Stimulated activated memory B cell treated with anti-CD40 and anti-IgM and Interleukin-4, amounts not matched to agents 10 μg/mL and 1 μg/mL and 100 μg/mL, for 72 hours (primary cell): ENCODE measurements around the gene CHMP1B.
"Not testable (repeated sequence)": the region's sequence is repeated elsewhere in the genome, so short reads cannot be mapped to it uniquely, and the experiment has no call there.

Source experiments
- ATAC-seq: fragments of 150-1000 bp; cut with Tn5 transposase; 2 replicates; pipeline ENCODE4 v1.10.0; 2021
- H3K27ac Mint-ChIP-seq: one replicate; pipeline ENCODE4 v1.8.0; 2022; ENCODE audit warnings: mild to moderate bottlenecking, mixed read lengths
- H3K27me3 Mint-ChIP-seq: one replicate; pipeline ENCODE4 v1.8.0; 2022; ENCODE audit warnings: mixed read lengths
- H3K36me3 Mint-ChIP-seq: one replicate; pipeline ENCODE4 v1.8.0; 2022; ENCODE audit warnings: mixed read lengths
- H3K4me1 Mint-ChIP-seq: one replicate; pipeline ENCODE4 v1.8.0; 2022; ENCODE audit warnings: mixed read lengths
- H3K4me3 Mint-ChIP-seq: one replicate; pipeline ENCODE4 v1.8.0; 2022; ENCODE audit warnings: mild to moderate bottlenecking, moderate library complexity, mixed read lengths
- H3K9me3 Mint-ChIP-seq: one replicate; pipeline ENCODE4 v1.8.0; 2022; ENCODE audit warnings: mixed read lengths

Gene CHMP1B

GRCh38 chr18:11854554-11854953 is 3.3 kb downstream of the CHMP1B start:
- ATAC-seq, H3K27ac Mint-ChIP-seq, H3K4me3 Mint-ChIP-seq: not testable (repeated sequence)

GRCh38 chr18:11857177-11857887 is 6.1 kb downstream of the CHMP1B start:
- H3K4me1 Mint-ChIP-seq, result peaks cover 13% of the 10 kb centered on the region
- H3K27ac Mint-ChIP-seq, result no peak overlapping the region
- H3K9me3 Mint-ChIP-seq, result no peaks in the 10 kb centered on the region
- H3K36me3 Mint-ChIP-seq, result peaks cover 8% of the 10 kb centered on the region
- no peaks in the 10 kb centered on the region for H3K27me3 Mint-ChIP-seq
- ATAC-seq, result no peak
- no peak overlapping the region for H3K4me3 Mint-ChIP-seq

More at GRCh38 chr18:11854554-11854953, 3.3 kb downstream of the CHMP1B start:
- not testable (repeated sequence) for H3K9me3 Mint-ChIP-seq, H3K36me3 Mint-ChIP-seq, H3K27me3 Mint-ChIP-seq
- H3K4me1 Mint-ChIP-seq, result peaks cover 29% of the 10 kb centered on the region

- H3K27me3 Mint-ChIP-seq, result no peaks in the 10 kb centered on the region
Observed at GRCh38 chr18:11859282-11859830, 8.1 kb downstream of the CHMP1B start.

GRCh38 chr18:11859903-11860407 is 8.7 kb downstream of the CHMP1B start:
- H3K27me3 Mint-ChIP-seq, result no peaks in the 10 kb centered on the region
- no peak for ATAC-seq
- H3K4me1 Mint-ChIP-seq, result no peaks in the 10 kb centered on the region
- H3K4me3 Mint-ChIP-seq, result no peak overlapping the region
- peaks cover 6% of the 10 kb centered on the region for H3K36me3 Mint-ChIP-seq
- H3K9me3 Mint-ChIP-seq, result no peaks in the 10 kb centered on the region
- H3K27ac Mint-ChIP-seq, result no peak overlapping the region

More at GRCh38 chr18:11859282-11859830, 8.1 kb downstream of the CHMP1B start:
- H3K4me3 Mint-ChIP-seq, result no peak overlapping the region
- H3K4me1 Mint-ChIP-seq, result no peaks in the 10 kb centered on the region
- no peak for ATAC-seq
- H3K9me3 Mint-ChIP-seq, result no peaks in the 10 kb centered on the region
- peaks cover 8% of the 10 kb centered on the region for H3K36me3 Mint-ChIP-seq
- no peak overlapping the region for H3K27ac Mint-ChIP-seq

GRCh38 chr18:11860594-11861450 is 9.6 kb downstream of the CHMP1B start:
- H3K27ac Mint-ChIP-seq, result no peak overlapping the region
- ATAC-seq, result no peak
- H3K4me1 Mint-ChIP-seq, result no peaks in the 10 kb centered on the region
- H3K9me3 Mint-ChIP-seq, result no peaks in the 10 kb centered on the region
- no peak overlapping the region for H3K4me3 Mint-ChIP-seq
- H3K27me3 Mint-ChIP-seq, result peaks cover under 1% of the 10 kb centered on the region
- H3K36me3 Mint-ChIP-seq, result no peaks in the 10 kb centered on the region

GRCh38 chr18:11861583-11862288 is 10.5 kb downstream of the CHMP1B start:
- ATAC-seq, result no peak
- H3K36me3 Mint-ChIP-seq, result no peaks in the 10 kb centered on the region
- H3K4me1 Mint-ChIP-seq, result no peaks in the 10 kb centered on the region
- no peaks in the 10 kb centered on the region for H3K9me3 Mint-ChIP-seq
- no peak overlapping the region for H3K4me3 Mint-ChIP-seq
- H3K27me3 Mint-ChIP-seq, result peaks cover 9% of the 10 kb centered on the region
- no peak overlapping the region for H3K27ac Mint-ChIP-seq

GRCh38 chr18:11862468-11863137 is 11.4 kb downstream of the CHMP1B start:
- Mint-ChIP-seq H3K27ac (no peak overlapping the region), H3K4me1 (no peaks in the 10 kb centered on the region), H3K36me3 (no peaks in the 10 kb centered on the region), H3K4me3 (no peak overlapping the region), H3K9me3 (no peaks in the 10 kb centered on the region), H3K27me3 (peaks cover 14% of the 10 kb centered on the region)
- no peak for ATAC-seq

GRCh38 chr18:11864471-11864870 is 13.3 kb downstream of the CHMP1B start:
- Mint-ChIP-seq H3K4me1 (no peaks in the 10 kb centered on the region), H3K9me3 (no peaks in the 10 kb centered on the region), H3K4me3 (no peak overlapping the region), H3K36me3 (no peaks in the 10 kb centered on the region), H3K27me3 (peaks cover 27% of the 10 kb centered on the region), H3K27ac (no peak overlapping the region)
- ATAC-seq, result no peak

- H3K4me3 Mint-ChIP-seq, result no peak overlapping the region
- peaks cover 28% of the 10 kb centered on the region for H3K27me3 Mint-ChIP-seq
- no peaks in the 10 kb centered on the region for H3K4me1 Mint-ChIP-seq
- H3K36me3 Mint-ChIP-seq, result no peaks in the 10 kb centered on the region
- no peak overlapping the region for H3K27ac Mint-ChIP-seq
- no peak for ATAC-seq
- H3K9me3 Mint-ChIP-seq, result no peaks in the 10 kb centered on the region
Observed at GRCh38 chr18:11865071-11865470, 13.9 kb downstream of the CHMP1B start.

GRCh38 chr18:11866329-11866728 is 15.1 kb downstream of the CHMP1B start:
- no peak overlapping the region for H3K4me3 Mint-ChIP-seq
- H3K36me3 Mint-ChIP-seq, result no peaks in the 10 kb centered on the region
- H3K9me3 Mint-ChIP-seq, result no peaks in the 10 kb centered on the region
- peaks cover 3% of the 10 kb centered on the region for H3K4me1 Mint-ChIP-seq
- peaks cover 32% of the 10 kb centered on the region for H3K27me3 Mint-ChIP-seq
- H3K27ac Mint-ChIP-seq, result no peak overlapping the region
- ATAC-seq, result no peak

- H3K4me3 Mint-ChIP-seq, result no peak overlapping the region
Observed at GRCh38 chr18:11866764-11867163, 15.6 kb downstream of the CHMP1B start.

GRCh38 chr18:11868230-11868629 is 17.0 kb downstream of the CHMP1B start:
- H3K4me1 Mint-ChIP-seq, result peaks cover 6% of the 10 kb centered on the region

More at GRCh38 chr18:11866764-11867163, 15.6 kb downstream of the CHMP1B start:
- ATAC-seq, result no peak
- Mint-ChIP-seq H3K4me1 (peaks cover 6% of the 10 kb centered on the region), H3K27ac (no peak overlapping the region), H3K9me3 (no peaks in the 10 kb centered on the region), H3K27me3 (peaks cover 36% of the 10 kb centered on the region), H3K36me3 (no peaks in the 10 kb centered on the region)

GRCh38 chr18:11871501-11871900 is 20.3 kb downstream of the CHMP1B start:
- peaks cover 6% of the 10 kb centered on the region for H3K4me1 Mint-ChIP-seq
- H3K4me3 Mint-ChIP-seq, result peak overlapping the region; percentile 39
- H3K36me3 Mint-ChIP-seq, result peaks cover 7% of the 10 kb centered on the region
- ATAC-seq, result peak; percentile 62
- no peak overlapping the region for H3K27ac Mint-ChIP-seq
- peaks cover 2% of the 10 kb centered on the region for H3K9me3 Mint-ChIP-seq
- H3K27me3 Mint-ChIP-seq, result peaks cover 32% of the 10 kb centered on the region

More at GRCh38 chr18:11868230-11868629, 17.0 kb downstream of the CHMP1B start:
- no peaks in the 10 kb centered on the region for H3K9me3 Mint-ChIP-seq
- no peak overlapping the region for H3K4me3 Mint-ChIP-seq
- no peaks in the 10 kb centered on the region for H3K36me3 Mint-ChIP-seq
- ATAC-seq, result peak; percentile 55
- H3K27ac Mint-ChIP-seq, result no peak overlapping the region
- peaks cover 38% of the 10 kb centered on the region for H3K27me3 Mint-ChIP-seq

- Mint-ChIP-seq H3K4me3 (no peak overlapping the region), H3K4me1 (peaks cover 6% of the 10 kb centered on the region), H3K27me3 (peaks cover 24% of the 10 kb centered on the region), H3K36me3 (peaks cover 7% of the 10 kb centered on the region), H3K27ac (no peak overlapping the region), H3K9me3 (peaks cover 2% of the 10 kb centered on the region)
- ATAC-seq, result no peak
Observed at GRCh38 chr18:11872479-11873136, 21.4 kb downstream of the CHMP1B start.
